GM12875 (cell line): ENCODE data around the gene PROC.
A peak's percentile ranks its signal among the peaks of the same experiment; 100 is the strongest.

Experiments
- H3K4me3 ChIP-seq: one replicate; pipeline ENCODE4 v1.5.1; 2011; ENCODE audit warnings: low read depth, low read length, control low read depth
- TF ChIP-seq, protein P1 (sequence below): IDR thresholded peaks from 2 replicates; pipeline ENCODE4 v1.5.1; 2011; ENCODE audit warnings: low read depth, mild to moderate bottlenecking, control low read depth, inconsistent platforms, low read length, moderate library complexity, borderline replicate concordance; ENCODE audit not compliant: insufficient read depth

Gene PROC

GRCh38 chr2:127453013-127453391, 34.8 kb downstream of the PROC start:
- TF ChIP-seq, protein P1, sequence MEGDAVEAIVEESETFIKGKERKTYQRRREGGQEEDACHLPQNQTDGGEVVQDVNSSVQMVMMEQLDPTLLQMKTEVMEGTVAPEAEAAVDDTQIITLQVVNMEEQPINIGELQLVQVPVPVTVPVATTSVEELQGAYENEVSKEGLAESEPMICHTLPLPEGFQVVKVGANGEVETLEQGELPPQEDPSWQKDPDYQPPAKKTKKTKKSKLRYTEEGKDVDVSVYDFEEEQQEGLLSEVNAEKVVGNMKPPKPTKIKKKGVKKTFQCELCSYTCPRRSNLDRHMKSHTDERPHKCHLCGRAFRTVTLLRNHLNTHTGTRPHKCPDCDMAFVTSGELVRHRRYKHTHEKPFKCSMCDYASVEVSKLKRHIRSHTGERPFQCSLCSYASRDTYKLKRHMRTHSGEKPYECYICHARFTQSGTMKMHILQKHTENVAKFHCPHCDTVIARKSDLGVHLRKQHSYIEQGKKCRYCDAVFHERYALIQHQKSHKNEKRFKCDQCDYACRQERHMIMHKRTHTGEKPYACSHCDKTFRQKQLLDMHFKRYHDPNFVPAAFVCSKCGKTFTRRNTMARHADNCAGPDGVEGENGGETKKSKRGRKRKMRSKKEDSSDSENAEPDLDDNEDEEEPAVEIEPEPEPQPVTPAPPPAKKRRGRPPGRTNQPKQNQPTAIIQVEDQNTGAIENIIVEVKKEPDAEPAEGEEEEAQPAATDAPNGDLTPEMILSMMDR: no peak

GRCh38 chr2:127453392-127454171, 35.4 kb downstream of the PROC start:
- TF ChIP-seq, protein P1: peak; percentile 39; the same call in 1 of the 2 replicates
- H3K4me3 ChIP-seq: no peak overlapping the region

More at GRCh38 chr2:127453013-127453391, 34.8 kb downstream of the PROC start:
- no peak overlapping the region for H3K4me3 ChIP-seq

GRCh38 chr2:127454595-127455565, 36.7 kb downstream of the PROC start:
- no peak overlapping the region for H3K4me3 ChIP-seq
- TF ChIP-seq, protein P1: no peak

GRCh38 chr2:127455566-127456493, 37.6 kb downstream of the PROC start:
- no peak overlapping the region for H3K4me3 ChIP-seq
- TF ChIP-seq, protein P1: no peak

GRCh38 chr2:127456960-127457359, 38.7 kb downstream of the PROC start:
- TF ChIP-seq, protein P1: no peak
- H3K4me3 ChIP-seq: no peak overlapping the region

- H3K4me3 ChIP-seq: no peak overlapping the region
- TF ChIP-seq, protein P1: no peak
Measured at GRCh38 chr2:127462461-127462860, 44.2 kb downstream of the PROC start.
